Measurements from ENCODE around the gene S100PBP. TPM values are rescaled to one million over a fixed set of nuclear protein-coding genes. Genes with fewer than 3 reads are reported as not detected.
A peak's percentile ranks its signal among the peaks of the same experiment; 100 is the strongest.

The S100PBP gene
- total RNA-seq, 1 experiment from 2014 or later: 61.1 TPM

DNA sequence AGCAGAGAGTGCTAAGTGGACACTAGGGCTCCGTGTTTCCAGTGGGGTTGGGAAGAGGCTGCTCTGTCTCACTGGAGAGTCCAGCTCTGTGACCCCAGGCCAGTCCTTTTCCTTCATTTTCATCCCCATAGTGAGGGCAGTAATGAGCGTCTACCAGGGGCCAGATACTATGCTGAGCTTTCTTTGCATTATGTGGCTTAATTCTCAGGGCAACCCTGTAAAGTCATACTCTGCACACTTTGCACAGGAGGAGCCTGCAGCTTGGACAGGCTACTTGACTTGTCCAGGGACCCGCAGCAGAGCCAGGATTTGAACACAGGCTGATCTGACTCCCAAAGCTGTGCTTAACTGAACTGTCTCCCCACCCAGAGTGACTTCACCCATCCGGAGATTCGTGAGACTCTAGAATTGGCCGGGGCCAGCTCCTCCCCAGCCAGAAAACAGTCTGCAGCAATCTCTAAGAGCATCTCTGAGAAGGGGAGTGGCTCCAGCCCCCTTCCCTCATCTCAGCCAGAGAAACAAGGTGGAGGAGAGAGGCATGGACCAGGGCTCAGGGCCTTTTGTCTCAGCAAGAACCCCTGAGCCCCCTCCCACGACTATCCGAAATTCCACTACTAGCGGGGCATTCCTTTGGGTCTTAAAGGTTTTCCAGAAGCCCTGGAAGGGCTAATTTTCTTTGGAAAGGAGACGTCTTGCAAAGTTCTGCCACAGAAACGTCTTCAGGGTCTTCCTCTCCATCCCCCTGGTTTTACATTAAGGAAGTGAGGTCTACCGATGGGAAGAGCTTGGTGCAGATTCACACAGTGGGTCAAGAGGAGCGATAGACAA lies 54.1 kb downstream of the S100PBP start:
- CTCF ChIA-PET: interaction anchor here (1.0 to 1.5 kb wide), 2 partner anchors 162 to 209 kb away, joined by 4 read pairs; partner anchors contain the start of gene AZIN2
- intact Hi-C loops (cut with micrococcal nuclease; ENCODE audit: unreplicated experiment): loop anchor here (10.0 kb wide), 1 partner anchor 467 kb away; no protein-coding TSS in a partner anchor
- H3K27me3 Mint-ChIP-seq (ENCODE audit: unreplicated experiment): peaks cover 69% of the 10 kb centered on the region
- peaks cover 13% of the 10 kb centered on the region for H3K4me1 Mint-ChIP-seq (ENCODE audit: low read depth, unreplicated experiment)
- TF ChIP-seq, protein P1, sequence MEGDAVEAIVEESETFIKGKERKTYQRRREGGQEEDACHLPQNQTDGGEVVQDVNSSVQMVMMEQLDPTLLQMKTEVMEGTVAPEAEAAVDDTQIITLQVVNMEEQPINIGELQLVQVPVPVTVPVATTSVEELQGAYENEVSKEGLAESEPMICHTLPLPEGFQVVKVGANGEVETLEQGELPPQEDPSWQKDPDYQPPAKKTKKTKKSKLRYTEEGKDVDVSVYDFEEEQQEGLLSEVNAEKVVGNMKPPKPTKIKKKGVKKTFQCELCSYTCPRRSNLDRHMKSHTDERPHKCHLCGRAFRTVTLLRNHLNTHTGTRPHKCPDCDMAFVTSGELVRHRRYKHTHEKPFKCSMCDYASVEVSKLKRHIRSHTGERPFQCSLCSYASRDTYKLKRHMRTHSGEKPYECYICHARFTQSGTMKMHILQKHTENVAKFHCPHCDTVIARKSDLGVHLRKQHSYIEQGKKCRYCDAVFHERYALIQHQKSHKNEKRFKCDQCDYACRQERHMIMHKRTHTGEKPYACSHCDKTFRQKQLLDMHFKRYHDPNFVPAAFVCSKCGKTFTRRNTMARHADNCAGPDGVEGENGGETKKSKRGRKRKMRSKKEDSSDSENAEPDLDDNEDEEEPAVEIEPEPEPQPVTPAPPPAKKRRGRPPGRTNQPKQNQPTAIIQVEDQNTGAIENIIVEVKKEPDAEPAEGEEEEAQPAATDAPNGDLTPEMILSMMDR (IDR thresholded peaks at IDR 0.05; ENCODE audit: unreplicated experiment): no peak
- no TSS peak for BruUV-seq (replicated peaks)
- DNase-seq: no peak
- H3K36me3 Mint-ChIP-seq (ENCODE audit: insufficient read depth, unreplicated experiment): peaks cover 19% of the 10 kb centered on the region
- H3K9me3 Mint-ChIP-seq (ENCODE audit: low read depth, unreplicated experiment): no peaks in the 10 kb centered on the region
- H3K4me3 Mint-ChIP-seq (ENCODE audit: low read depth, unreplicated experiment): peak overlapping the region; percentile 29
- H3K27ac Mint-ChIP-seq (ENCODE audit: unreplicated experiment): no peak overlapping the region

DNA sequence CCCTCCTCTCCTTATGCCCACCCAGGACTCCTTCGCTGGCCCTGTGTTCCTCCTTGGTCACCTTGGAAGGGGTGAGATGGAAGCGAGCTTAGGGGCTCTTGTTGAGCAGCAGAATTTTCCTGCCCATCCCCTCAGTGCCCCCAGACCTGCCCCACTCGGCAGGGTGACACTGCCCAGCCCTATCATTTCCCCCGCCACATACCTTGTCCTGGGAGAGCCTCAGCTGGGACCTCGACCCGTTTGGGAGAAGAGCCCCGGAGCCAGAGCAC lies 54.7 kb downstream of the S100PBP start:
- Mint-ChIP-seq H3K27me3 (ENCODE audit: unreplicated experiment) (peaks cover 69% of the 10 kb centered on the region), H3K27ac (ENCODE audit: unreplicated experiment) (no peak overlapping the region), H3K4me3 (ENCODE audit: low read depth, unreplicated experiment) (no peak overlapping the region), H3K9me3 (ENCODE audit: low read depth, unreplicated experiment) (no peaks in the 10 kb centered on the region), H3K36me3 (ENCODE audit: insufficient read depth, unreplicated experiment) (peaks cover 19% of the 10 kb centered on the region), H3K4me1 (ENCODE audit: low read depth, unreplicated experiment) (peaks cover 13% of the 10 kb centered on the region)
- BruUV-seq (replicated peaks): no TSS peak
- CTCF ChIA-PET: interaction anchor here (1.5 kb wide), 1 partner anchor 208 kb away, joined by 4 read pairs; the partner anchor contains the start of gene AZIN2
- TF ChIP-seq, protein P1 (IDR thresholded peaks at IDR 0.05; ENCODE audit: unreplicated experiment): no peak
- intact Hi-C loops (cut with micrococcal nuclease; ENCODE audit: unreplicated experiment): loop anchor here (10.0 kb wide), 1 partner anchor 467 kb away; no protein-coding TSS in a partner anchor
- no peak for DNase-seq

DNA sequence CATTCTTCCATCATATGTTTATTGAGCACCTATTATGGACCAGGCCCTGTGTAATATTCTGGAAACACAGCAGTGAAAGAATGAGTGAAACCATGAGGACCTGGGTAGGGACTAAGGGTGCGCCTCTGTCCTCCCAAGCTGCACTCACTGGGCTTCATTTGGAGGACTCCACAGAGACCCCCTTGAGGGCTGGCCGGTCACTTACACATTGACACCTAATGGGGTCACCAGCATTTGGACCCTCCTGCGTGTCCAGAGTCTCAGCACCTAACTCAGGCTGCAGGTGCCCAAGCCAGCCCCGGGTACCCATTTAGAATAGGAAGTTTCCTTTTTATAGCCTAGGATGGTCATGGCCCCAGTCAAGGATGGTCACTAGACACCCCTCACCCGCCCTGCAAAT lies 56.0 kb downstream of the S100PBP start:
- Mint-ChIP-seq H3K36me3 (ENCODE audit: insufficient read depth, unreplicated experiment) (peaks cover 19% of the 10 kb centered on the region), H3K27me3 (ENCODE audit: unreplicated experiment) (peaks cover 77% of the 10 kb centered on the region), H3K27ac (ENCODE audit: unreplicated experiment) (no peak overlapping the region), H3K4me1 (ENCODE audit: low read depth, unreplicated experiment) (peaks cover 20% of the 10 kb centered on the region), H3K9me3 (ENCODE audit: low read depth, unreplicated experiment) (no peaks in the 10 kb centered on the region), H3K4me3 (ENCODE audit: low read depth, unreplicated experiment) (no peak overlapping the region)
- DNase-seq: no peak
- CTCF ChIA-PET: interaction anchor here (0.7 kb wide), 1 partner anchor 161 kb away, joined by 3 read pairs; no protein-coding TSS in a partner anchor
- no TSS peak for BruUV-seq (replicated peaks)
- TF ChIP-seq, protein P1 (IDR thresholded peaks at IDR 0.05; ENCODE audit: unreplicated experiment): no peak
- intact Hi-C loops (cut with micrococcal nuclease; ENCODE audit: unreplicated experiment): loop anchor here (10.0 kb wide), 1 partner anchor 469 kb away; no protein-coding TSS in a partner anchor

DNA sequence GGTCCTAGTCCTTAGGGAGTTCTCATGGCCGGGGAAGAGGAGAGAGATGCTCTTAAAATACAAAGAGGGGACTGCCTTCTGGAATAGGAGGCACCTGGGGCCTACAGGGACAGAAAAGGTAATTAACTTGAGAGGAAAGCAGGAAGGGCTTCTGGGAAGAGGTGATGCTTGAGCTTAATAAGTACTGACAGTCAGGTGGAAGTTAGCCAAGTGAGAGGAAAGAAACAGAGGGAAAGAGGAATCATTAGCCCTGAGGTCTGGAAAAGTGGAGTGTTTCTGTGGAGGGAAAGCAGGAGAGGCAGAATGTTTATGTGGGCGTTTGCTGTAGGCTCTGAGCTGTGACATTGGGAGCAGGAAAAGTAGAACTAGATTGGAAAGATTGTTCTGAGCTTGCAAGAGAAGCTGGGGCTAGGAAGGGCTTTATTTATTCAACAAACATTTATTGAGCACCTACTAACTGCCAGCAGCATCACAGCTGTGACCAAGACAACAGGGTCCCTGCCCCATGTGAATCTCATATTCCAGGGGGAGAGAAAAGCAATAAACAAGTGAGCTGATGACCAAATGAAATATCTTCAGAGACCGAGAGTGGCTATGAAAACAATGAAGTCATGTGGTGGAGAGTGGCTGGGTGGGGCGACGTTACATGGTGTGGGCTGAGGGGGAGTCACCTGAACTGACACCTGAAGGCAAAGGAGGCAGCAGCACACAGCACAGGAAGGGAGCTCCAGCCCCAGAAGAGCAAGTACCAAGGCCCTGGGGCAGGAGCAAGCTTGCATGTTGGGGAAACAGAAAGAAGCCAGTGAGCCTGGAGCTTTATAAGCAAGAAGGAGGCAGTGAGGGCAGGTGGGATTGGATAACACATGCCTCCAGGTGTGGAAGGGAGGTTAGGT lies 57.7 kb downstream of the S100PBP start:
- Mint-ChIP-seq H3K4me3 (ENCODE audit: low read depth, unreplicated experiment) (no peak overlapping the region), H3K4me1 (ENCODE audit: low read depth, unreplicated experiment) (peaks cover 20% of the 10 kb centered on the region), H3K9me3 (ENCODE audit: low read depth, unreplicated experiment) (no peaks in the 10 kb centered on the region), H3K36me3 (ENCODE audit: insufficient read depth, unreplicated experiment) (peaks cover 8% of the 10 kb centered on the region), H3K27ac (ENCODE audit: unreplicated experiment) (no peak overlapping the region), H3K27me3 (ENCODE audit: unreplicated experiment) (peaks cover 61% of the 10 kb centered on the region)
- TF ChIP-seq, protein P1 (IDR thresholded peaks at IDR 0.05; ENCODE audit: unreplicated experiment): no peak
- no TSS peak for BruUV-seq (replicated peaks)
- intact Hi-C loops (cut with micrococcal nuclease; ENCODE audit: unreplicated experiment): loop anchor here (10.0 kb wide), 1 partner anchor 470 kb away; no protein-coding TSS in a partner anchor
- CTCF ChIA-PET: interaction anchor here (0.8 kb wide), 1 partner anchor 211 kb away, joined by 4 read pairs; no protein-coding TSS in a partner anchor
- no peak for DNase-seq

Data from Calu3 (cell line).